ENCODE data around the gene WDR53.
"Not testable (repeated sequence)": the region's sequence is repeated elsewhere in the genome, so short reads cannot be mapped to it uniquely, and the experiment has no call there.

Gene WDR53

GRCh38 chr3:196557236-196557635 is 11.1 kb downstream of the WDR53 start:
- DNase-seq: no peak

- no peak for DNase-seq
Measured at GRCh38 chr3:196555295-196555694, 13.1 kb downstream of the WDR53 start.

- DNase-seq: no peak
Measured at GRCh38 chr3:196554205-196554604, 14.1 kb downstream of the WDR53 start.

GRCh38 chr3:196553551-196553950 is 14.8 kb downstream of the WDR53 start:
- no peak for DNase-seq

GRCh38 chr3:196552253-196552652 is 16.1 kb downstream of the WDR53 start:
- DNase-seq: no peak

- not testable (repeated sequence) for DNase-seq
Measured at GRCh38 chr3:196550172-196550571, 18.2 kb downstream of the WDR53 start.

- DNase-seq: not testable (repeated sequence)
Measured at GRCh38 chr3:196549312-196549711, 19.0 kb downstream of the WDR53 start.

GRCh38 chr3:196547067-196547466 is 21.3 kb downstream of the WDR53 start:
- DNase-seq: no peak

- no peak for DNase-seq
Measured at GRCh38 chr3:196546537-196546936, 21.8 kb downstream of the WDR53 start.

- no peak for DNase-seq
Measured at GRCh38 chr3:196544491-196544992, 23.8 kb downstream of the WDR53 start.

- no peak for DNase-seq
Measured at GRCh38 chr3:196541684-196542445, 26.5 kb downstream of the WDR53 start.

- DNase-seq: peak in 1 of 2 experiments; percentile 10
Measured at GRCh38 chr3:196537319-196537984, 30.9 kb downstream of the WDR53 start.

GRCh38 chr3:196533260-196533681 is 35.1 kb downstream of the WDR53 start:
- DNase-seq: no peak

- no peak for DNase-seq
Measured at GRCh38 chr3:196531418-196531817, 36.9 kb downstream of the WDR53 start.

GRCh38 chr3:196528639-196529233 is 39.6 kb downstream of the WDR53 start:
- DNase-seq: peak in 1 of 2 experiments; percentile 49

GRCh38 chr3:196525141-196525540 is 43.2 kb downstream of the WDR53 start:
- DNase-seq: no peak

- DNase-seq: peak; percentile 64 to 77
Measured at GRCh38 chr3:196524527-196524926, 43.8 kb downstream of the WDR53 start.

GRCh38 chr3:196523841-196524240 is 44.5 kb downstream of the WDR53 start:
- DNase-seq: no peak

- not testable (repeated sequence) for DNase-seq
Measured at GRCh38 chr3:196521291-196521690, 47.1 kb downstream of the WDR53 start.

GRCh38 chr3:196519718-196520082 is 48.7 kb downstream of the WDR53 start:
- DNase-seq: peak in 1 of 2 experiments; percentile 14

- DNase-seq: peak; percentile 47 to 72
Measured at GRCh38 chr3:196518966-196519717, 49.2 kb downstream of the WDR53 start.

- peak in 1 of 2 experiments; percentile 23 for DNase-seq
Measured at GRCh38 chr3:196517919-196518318, 50.4 kb downstream of the WDR53 start.

Measured in NCI-H524 (cell line).